GM19193 (cell line): ENCODE results near the gene MAP3K20.

ENCODE experiments used
- POLR2A ChIP-seq: IDR thresholded peaks from 4 replicates; pipeline ENCODE4 v1.6.1; 2011; ENCODE audit not compliant: insufficient read depth, insufficient read length; ENCODE audit errors: extremely low read depth

MAP3K20 gene

DNA sequence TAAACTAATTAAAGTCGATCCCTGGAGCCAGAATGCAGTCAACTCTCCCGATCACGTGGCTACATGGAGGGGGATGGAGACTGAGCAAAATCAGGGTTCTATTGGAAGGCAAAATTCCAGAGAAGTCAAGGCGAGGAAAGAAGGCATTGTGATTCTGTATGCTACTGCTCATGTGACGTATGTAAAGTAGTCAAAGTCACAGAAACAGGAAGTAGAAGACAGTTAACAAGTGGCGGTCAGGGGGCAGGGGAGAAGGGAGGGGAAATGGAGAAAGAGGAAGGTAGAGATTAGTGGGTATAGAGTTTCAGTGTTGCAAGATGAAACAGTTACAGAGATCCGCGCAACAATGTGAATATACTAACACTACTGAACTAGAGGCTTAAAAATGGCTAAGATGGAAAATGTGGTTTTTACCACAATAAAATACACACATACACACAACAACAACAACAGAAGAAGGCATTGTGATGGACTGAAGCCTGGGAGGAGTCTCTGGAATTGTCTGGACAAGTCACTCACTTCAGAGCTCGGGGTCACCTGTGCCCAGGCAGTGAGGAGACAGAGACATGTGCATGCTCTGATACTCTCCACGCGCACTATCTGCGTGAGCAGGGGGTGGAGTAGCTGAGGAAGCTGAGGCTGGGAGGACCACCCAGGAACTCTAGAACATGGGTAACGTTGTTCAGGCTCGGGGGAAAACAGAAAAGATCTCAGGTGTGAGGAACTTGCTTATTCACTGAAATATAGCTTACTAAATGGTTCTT lies 189.1 kb downstream of the MAP3K20 start:
- TF ChIP-seq POLR2A = no peak

DNA sequence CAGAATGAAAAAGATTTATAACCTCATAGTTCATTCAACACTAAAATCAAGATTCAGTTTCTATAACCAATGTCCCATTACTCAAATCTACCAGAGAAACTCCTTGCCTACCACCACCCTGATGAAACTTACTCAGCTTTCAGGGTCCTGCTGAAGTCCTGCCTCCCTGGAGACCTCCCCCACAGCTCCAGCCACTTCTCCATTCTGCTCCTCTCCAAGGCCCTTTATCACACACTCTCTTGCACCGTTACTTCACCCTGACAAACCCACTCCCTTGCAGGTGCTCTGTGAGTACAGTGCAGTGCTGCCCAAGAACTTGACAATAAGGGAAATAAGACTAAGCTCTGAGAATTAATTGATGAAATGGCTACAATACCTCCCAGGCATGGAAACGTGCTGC lies 195.5 kb downstream of the MAP3K20 start:
- no peak for TF ChIP-seq POLR2A

DNA sequence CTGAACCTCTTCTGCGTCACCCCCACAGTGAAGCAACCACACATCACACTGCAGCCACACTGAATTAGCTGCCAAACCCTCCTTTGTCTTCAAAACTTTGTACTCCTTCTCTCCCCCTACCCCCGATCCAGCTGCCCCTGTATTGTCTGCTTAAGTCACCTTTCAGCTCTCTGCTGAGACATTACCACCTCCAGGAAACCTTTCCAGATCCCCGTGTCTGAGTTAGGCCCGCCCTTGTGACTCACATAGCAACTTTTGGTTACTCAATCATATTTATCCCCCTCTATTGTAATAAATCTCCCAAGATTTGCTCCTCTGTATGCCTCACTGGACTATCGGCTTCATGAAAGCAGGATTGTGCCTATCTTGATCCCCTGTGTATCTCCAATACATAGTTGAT lies 196.2 kb downstream of the MAP3K20 start:
- TF ChIP-seq POLR2A = no peak

DNA sequence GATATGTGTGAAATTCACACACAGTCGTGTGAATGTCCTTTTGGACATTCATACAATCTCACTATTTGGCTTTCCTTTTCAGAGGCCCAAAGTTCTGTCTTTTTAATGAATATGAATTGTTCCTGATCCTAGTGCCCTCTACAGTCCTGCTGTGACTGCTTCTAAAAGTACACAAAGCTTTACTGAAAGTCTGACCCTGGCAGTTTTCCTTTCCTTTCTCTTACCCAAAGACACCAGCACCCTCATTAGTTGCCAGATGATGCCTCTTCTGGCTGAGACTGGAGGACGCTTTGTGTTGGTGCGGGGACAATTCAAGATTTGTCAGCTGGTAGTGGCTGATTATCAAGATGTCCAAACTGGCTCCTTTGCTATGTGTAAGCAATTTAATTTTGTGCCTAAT lies 197.2 kb downstream of the MAP3K20 start:
- TF ChIP-seq POLR2A = no peak

DNA sequence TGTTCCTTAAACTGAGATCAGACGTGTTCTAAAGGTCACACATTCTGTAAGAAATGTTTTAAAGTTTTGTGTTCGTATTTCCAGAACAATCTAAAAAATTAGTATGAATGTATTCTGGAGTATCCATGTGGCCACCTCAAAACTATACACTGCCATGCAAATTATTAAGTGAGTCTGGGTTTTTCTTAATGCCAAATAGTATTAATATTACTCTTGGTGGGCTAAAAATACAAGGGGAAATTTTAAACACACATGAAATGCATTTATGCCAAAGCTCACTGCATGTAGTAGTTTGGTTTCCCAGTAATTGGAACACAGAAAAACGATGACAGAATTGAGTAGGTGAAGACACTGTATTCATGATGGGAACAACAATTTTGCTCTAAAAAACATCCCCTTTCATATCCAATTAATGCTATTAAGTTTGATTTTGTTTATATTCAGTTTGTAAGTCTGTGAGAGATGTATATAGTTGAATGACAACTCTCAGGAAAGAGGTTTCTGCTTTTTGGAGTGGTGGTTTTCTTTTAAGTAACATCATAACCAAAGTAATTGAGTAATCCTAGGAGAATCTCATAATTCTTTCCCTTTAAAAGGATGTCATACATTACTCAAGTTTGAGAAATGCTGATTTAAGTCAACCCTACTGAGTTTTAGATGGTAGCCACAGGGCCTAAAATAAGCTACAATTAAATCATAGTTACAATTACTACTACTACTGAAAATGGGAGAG lies 203.3 kb downstream of the MAP3K20 start:
- no peak for TF ChIP-seq POLR2A

DNA sequence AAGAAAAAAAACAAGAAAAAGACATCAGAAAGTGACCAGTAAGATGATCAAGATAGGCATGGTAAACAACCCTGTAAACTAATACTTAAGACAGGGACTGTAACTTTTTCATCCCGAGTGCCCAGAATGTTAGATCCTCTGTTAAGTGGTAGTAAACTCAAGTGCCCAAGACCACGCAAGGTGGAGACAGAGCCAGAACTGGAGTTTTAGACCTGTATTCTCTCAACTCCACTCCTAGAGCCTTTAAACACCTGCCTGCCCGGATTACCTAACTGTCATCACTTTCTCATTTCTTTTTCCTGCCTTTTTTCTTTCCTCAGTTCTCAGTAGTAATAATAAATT lies 203.9 kb downstream of the MAP3K20 start:
- no peak for TF ChIP-seq POLR2A

DNA sequence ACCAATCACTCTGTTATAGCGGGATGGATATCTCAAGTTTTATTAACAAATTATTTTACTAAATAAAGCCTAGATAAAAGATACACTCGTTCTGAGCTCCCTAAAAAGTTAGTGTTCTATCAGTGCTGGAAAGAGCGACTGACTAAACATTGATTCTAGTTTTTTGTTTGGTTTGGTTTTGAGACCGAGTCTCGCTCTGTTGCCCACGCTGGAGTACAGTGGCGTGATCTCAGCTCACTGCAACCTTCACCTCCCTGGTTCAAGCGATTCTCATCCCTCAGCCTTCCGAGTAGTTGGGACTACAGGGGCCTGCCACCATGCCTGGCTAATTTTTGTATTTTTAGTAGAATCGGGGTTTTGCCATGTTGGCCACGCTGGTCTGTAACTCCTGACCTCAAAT lies 205.2 kb downstream of the MAP3K20 start:
- no peak for TF ChIP-seq POLR2A

DNA sequence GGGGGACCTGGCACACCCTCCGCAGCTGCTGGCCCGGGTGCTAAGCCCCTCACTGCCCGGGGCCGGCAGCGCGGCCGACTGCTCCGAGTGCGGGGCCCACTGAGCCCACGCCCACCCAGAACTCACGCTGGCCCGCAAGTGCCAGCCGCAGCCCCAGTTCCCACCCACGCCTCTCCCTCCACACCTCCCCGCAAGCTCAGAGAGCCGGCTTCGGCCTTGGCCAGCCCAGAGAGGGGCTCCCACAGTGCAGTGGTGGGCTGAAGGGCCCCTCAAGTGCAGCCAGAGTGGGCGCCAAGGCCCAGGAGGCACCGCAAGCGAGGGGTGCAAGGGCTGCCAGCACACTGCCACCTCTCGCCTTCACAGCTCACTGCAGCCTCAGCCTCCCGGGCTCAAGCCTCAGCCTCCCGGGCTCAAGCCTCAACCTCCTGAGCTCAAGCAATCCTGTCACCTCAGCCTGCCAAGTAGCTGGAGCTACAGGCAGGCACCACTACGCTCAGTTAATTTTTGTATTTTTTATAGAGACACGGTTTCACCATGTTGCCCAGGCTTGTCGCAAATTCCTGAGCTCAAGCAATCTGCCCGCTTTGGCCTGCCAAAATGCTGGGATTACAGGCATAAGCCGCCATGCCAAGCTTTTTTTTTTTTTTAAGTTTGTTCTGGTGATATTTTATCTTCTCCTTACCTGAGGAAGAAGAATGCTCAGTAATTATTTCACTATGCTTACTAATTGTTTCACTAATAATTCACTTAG lies 207.3 kb downstream of the MAP3K20 start:
- no peak for TF ChIP-seq POLR2A

DNA sequence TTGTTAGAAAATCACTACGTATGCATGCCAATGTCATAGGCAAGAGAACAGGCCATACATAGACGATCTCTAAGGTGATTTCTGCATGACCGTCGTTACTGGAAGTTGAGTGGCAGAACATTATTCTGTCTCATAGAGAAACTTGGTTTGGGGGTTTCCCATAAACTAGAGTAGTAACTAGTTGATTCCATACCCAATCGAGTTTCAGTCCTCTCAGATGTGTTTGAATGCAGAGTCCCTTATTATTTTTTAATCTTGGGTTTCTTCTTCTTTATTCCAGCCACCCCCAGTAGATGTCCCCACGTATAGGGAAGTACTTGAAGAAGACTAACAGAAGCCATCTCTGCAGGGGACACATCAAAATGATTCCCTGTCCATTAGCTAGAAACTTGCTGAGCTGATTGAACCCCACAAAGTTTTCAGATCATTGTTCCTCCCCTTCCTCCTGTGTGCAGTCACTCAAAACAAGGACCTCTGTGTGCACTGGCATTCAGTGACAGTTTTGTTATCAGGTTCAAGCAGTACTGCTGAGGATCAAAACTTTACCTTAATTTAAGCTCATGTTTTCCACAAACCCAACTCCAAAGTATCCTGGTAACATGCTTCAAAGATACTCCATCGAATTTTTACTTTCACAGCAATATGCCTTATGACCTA lies 210.6 kb downstream of the MAP3K20 start:
- no peak for TF ChIP-seq POLR2A

DNA sequence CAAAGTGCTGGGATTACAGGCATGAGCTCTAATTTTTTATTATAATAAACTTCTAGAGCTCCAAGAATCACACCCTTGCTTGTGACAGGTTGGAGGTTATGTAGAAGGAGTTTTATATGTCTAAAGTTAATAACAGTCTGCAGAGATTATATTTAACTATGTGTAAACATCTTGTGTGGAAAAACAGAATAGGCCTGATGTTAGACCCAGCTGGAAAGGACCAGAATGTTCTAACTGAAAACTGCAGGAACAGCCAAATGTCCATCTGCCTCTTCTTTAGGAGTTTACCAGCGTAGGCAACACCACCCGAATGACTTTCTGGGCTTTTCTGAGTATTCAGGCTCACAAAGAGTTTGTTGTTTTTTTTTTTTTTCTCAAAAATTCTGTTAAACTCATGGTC lies 211.9 kb downstream of the MAP3K20 start:
- no peak for TF ChIP-seq POLR2A

DNA sequence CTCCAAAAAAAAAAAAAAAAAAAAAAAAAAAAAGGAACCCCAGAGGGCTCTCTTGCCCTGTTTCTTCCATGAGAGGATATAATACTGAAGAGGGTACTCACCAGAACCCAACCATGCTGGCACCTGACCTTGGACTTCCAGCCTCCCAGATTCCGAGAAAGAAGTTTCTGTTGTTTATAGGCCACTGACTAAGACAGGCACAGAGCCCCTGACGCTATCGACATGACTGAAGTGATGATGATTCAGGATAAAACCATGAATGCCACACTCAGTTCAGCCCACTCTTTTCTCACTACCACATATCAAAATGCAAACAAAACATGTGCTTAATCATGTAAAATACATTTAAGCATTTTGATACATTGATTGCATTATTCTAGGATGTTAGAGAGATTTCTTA lies 212.9 kb downstream of the MAP3K20 start:
- no peak for TF ChIP-seq POLR2A

DNA sequence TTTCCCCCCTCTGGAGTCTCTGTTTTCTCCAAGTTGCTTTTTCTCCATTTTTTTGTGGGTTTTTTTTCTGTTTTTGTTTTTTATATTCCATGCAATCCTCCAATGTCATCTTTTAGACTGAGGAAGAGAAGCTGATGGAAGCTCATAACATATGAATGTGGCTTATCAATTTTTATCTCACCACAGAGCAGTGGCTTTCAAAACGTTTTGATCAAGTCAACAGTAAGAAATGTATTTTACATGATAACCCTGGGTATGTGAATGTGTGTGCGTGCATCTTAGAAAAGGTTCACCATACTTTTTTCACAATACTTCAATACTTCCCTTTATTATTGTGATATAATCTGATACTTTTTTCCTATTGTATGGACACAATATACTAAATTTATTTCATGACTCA lies 214.4 kb downstream of the MAP3K20 start:
- TF ChIP-seq POLR2A = no peak

DNA sequence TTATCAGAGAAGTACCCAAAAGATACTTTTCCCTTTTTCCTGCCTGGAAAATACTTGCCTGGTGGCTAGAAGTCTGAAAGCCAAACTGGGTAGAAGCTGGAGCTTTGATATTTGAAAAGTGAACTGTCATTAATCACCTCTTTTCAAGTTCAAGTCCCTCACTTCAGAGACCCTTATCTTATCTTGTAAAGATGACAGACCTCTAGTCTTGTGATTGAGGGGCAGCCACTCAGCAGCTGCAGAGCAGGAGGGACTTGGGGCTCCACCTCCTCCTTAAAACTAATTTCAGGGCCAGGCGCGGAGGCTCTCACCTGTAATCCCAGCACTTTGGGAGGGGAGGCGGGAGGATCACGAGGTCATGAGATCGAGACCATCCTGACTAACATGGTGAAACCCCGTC lies 214.9 kb downstream of the MAP3K20 start:
- no peak for TF ChIP-seq POLR2A

DNA sequence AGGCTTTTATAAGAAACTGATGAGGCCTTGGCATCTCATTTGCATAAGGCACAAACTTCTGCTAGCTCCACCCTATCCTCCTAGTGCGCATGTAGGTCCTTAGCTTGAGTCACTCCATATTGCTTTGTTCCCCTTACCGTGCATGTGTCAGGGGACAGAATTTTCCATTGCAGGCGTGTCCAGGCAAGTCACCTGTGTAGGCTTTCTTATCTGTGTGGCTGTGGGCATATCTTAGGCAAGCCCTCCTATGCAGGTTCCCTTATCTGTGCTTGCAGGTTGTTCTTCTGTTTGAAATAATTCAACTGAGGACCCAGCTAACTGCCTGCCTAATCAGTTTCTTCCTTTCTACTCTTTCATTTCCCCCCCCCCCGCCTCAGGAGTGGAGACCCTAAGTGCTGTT lies 215.8 kb downstream of the MAP3K20 start:
- no peak for TF ChIP-seq POLR2A

DNA sequence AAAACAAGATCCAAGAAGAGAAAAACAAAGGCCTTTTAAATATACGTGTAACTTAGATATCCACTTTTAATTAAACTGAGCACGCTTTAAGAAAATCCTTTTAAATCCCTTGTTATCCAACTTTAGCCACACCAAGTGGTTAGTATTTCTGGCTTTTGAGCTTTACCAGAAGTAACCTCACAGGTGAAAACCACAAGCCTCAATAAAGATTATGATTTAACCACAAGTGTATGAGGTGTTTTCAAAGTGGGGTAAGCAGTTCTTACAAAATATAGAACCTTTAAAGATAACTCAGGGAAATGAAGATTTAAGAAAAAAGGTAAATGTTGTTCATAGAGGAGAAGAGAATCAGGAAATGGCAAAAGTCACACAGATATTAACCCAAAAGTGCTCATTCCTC lies 220.6 kb downstream of the MAP3K20 start:
- no peak for TF ChIP-seq POLR2A

DNA sequence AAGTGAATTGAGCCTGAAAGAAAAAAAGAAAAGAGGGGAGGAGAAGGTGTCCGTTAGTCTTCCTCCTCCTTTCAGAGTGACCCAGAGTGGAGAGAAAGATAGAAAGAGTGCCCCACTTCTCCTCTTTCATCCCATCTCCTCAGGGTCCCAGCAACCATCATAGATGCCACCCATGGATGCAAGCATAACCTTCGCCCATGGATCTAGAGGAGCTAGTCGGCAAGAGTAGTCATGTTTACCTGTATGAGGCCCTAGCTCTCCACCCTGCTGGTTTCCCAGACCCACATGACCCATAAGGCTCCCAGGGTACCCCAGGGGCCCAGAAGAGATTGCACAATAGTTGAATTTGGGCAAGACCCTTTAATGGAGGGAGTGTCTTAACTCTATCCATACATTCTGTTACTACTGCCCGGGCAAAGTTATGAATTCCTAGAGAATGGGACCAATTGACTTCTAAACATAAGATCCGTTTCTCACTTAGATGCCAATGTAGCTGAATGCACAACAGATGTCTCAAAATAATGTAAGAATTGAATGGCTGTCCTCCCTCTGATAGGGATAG lies 223.0 kb downstream of the MAP3K20 start:
- TF ChIP-seq POLR2A = no peak

DNA sequence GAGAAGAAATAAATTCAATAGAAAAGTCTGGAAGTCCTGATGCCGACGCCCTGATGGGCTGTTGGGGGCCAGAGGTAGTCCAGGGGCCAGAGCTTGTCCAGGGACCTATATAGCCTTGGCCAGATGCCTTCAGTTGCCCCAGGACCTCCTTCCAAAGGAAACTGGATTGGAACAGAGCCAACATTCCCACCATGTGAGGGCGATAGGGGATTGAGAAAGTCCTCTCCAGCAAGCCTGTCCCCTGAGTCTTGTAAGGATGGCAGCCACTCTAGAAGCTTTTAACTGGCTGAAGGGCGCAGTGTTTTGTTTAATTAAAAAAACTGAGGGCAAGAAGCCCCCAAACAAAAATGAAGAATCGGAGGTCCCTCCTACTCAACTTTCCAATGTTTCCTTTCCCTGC lies 224.1 kb downstream of the MAP3K20 start:
- no peak for TF ChIP-seq POLR2A
